ENCODE data around the gene MMP15. TPM values are rescaled to one million over a fixed set of nuclear protein-coding genes. Genes with fewer than 3 reads are reported as not detected.
A peak's percentile ranks its signal among the peaks of the same experiment; 100 is the strongest.

The MMP15 gene
- total and polyA plus RNA-seq, 2 of the 13 experiments (the other 11 are each of a cell fraction or from before 2014, with no cell fraction given) = 35.2 to 44.9 TPM

DNA sequence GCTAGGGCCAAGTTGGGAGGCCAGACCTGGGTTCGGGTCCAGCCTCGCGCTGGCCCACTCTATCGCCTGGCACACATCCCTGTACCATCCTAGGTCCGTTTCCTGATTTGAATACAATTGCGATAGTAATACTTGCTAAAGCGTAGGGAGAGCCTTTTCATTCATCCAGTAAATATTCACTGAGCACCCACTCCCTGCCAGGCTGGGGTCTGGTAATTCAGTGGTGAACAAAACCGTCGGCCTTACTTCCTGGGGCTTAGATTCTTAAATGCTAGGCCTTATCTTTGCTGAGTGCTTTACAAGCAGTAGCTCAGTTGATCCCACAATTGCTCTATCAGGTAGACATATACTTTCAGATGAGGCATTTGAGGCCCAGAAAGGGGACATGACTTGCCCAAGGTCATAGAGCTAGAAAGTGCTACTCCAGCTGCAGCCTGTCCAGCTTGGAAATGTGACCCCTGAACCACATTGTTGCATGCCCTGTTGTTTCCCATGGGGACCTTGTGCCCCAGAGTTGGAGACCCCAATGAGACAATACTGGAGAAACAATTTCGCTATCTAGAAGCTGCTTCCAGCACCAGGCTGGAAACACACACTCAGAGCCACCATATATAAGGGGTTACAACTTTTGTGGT is 23.7 kb upstream of the MMP15 start (continued):
- 0 out of 2 replicates have a peak, but pooled peaks have one; percentile 22 for TF ChIP-seq BCL6 (CRISPR knock-in tag; IDR thresholded peaks at IDR 0.05)
- TF ChIP-seq, protein P1, sequence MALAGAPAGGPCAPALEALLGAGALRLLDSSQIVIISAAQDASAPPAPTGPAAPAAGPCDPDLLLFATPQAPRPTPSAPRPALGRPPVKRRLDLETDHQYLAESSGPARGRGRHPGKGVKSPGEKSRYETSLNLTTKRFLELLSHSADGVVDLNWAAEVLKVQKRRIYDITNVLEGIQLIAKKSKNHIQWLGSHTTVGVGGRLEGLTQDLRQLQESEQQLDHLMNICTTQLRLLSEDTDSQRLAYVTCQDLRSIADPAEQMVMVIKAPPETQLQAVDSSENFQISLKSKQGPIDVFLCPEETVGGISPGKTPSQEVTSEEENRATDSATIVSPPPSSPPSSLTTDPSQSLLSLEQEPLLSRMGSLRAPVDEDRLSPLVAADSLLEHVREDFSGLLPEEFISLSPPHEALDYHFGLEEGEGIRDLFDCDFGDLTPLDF (CRISPR knock-in tag; IDR thresholded peaks at IDR 0.05) = no peak
- no peak for TF ChIP-seq ZNF160 (CRISPR knock-in tag; IDR thresholded peaks at IDR 0.05)
- no peak for TF ChIP-seq KMT2A (CRISPR knock-in tag; IDR thresholded peaks at IDR 0.05)
- TF ChIP-seq, protein P2, sequence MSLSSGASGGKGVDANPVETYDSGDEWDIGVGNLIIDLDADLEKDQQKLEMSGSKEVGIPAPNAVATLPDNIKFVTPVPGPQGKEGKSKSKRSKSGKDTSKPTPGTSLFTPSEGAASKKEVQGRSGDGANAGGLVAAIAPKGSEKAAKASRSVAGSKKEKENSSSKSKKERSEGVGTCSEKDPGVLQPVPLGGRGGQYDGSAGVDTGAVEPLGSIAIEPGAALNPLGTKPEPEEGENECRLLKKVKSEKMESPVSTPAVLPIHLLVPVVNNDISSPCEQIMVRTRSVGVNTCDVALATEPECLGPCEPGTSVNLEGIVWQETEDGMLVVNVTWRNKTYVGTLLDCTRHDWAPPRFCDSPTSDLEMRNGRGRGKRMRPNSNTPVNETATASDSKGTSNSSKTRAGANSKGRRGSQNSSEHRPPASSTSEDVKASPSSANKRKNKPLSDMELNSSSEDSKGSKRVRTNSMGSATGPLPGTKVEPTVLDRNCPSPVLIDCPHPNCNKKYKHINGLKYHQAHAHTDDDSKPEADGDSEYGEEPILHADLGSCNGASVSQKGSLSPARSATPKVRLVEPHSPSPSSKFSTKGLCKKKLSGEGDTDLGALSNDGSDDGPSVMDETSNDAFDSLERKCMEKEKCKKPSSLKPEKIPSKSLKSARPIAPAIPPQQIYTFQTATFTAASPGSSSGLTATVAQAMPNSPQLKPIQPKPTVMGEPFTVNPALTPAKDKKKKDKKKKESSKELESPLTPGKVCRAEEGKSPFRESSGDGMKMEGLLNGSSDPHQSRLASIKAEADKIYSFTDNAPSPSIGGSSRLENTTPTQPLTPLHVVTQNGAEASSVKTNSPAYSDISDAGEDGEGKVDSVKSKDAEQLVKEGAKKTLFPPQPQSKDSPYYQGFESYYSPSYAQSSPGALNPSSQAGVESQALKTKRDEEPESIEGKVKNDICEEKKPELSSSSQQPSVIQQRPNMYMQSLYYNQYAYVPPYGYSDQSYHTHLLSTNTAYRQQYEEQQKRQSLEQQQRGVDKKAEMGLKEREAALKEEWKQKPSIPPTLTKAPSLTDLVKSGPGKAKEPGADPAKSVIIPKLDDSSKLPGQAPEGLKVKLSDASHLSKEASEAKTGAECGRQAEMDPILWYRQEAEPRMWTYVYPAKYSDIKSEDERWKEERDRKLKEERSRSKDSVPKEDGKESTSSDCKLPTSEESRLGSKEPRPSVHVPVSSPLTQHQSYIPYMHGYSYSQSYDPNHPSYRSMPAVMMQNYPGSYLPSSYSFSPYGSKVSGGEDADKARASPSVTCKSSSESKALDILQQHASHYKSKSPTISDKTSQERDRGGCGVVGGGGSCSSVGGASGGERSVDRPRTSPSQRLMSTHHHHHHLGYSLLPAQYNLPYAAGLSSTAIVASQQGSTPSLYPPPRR (CRISPR knock-in tag; IDR thresholded peaks at IDR 0.05; ENCODE audit: borderline replicate concordance) = 0 out of 2 replicates have a peak, but pooled peaks have one; percentile 3
- TF ChIP-seq SOX13 (IDR thresholded peaks at IDR 0.05) = 0 out of 2 replicates have a peak, but pooled peaks have one; percentile 45
- peak in 1 of 2 experiments; percentile 74; a peak in 1 of 4 replicates for TF ChIP-seq SOX13 (CRISPR knock-in tag; conservative IDR thresholded peaks at IDR 0.05 in 1 of 2, IDR thresholded peaks at IDR 0.05 in 1 of 2)
- TF ChIP-seq, protein P3, sequence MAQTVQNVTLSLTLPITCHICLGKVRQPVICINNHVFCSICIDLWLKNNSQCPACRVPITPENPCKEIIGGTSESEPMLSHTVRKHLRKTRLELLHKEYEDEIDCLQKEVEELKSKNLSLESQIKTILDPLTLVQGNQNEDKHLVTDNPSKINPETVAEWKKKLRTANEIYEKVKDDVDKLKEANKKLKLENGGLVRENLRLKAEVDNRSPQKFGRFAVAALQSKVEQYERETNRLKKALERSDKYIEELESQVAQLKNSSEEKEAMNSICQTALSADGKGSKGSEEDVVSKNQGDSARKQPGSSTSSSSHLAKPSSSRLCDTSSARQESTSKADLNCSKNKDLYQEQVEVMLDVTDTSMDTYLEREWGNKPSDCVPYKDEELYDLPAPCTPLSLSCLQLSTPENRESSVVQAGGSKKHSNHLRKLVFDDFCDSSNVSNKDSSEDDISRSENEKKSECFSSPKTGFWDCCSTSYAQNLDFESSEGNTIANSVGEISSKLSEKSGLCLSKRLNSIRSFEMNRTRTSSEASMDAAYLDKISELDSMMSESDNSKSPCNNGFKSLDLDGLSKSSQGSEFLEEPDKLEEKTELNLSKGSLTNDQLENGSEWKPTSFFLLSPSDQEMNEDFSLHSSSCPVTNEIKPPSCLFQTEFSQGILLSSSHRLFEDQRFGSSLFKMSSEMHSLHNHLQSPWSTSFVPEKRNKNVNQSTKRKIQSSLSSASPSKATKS (CRISPR knock-in tag; IDR thresholded peaks at IDR 0.05) = no peak
- TF ChIP-seq, protein P4, sequence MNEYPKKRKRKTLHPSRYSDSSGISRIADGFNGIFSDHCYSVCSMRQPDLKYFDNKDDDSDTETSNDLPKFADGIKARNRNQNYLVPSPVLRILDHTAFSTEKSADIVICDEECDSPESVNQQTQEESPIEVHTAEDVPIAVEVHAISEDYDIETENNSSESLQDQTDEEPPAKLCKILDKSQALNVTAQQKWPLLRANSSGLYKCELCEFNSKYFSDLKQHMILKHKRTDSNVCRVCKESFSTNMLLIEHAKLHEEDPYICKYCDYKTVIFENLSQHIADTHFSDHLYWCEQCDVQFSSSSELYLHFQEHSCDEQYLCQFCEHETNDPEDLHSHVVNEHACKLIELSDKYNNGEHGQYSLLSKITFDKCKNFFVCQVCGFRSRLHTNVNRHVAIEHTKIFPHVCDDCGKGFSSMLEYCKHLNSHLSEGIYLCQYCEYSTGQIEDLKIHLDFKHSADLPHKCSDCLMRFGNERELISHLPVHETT (CRISPR knock-in tag; conservative IDR thresholded peaks at IDR 0.05) = no peak
- TF ChIP-seq ZFYVE20 (CRISPR knock-in tag; IDR thresholded peaks at IDR 0.05; ENCODE audit: borderline replicate concordance, low read depth) = no peak
- no peak for TF ChIP-seq ZNF101 (CRISPR knock-in tag; IDR thresholded peaks at IDR 0.05; ENCODE audit: borderline replicate concordance, low read depth)
- TF ChIP-seq FOSL2 (CRISPR knock-in tag; IDR thresholded peaks at IDR 0.05) = no peak
- peak; percentile 44; the same call in 1 of the 2 replicates for TF ChIP-seq SOX5 (CRISPR knock-in tag; IDR thresholded peaks at IDR 0.05; ENCODE audit: borderline replicate concordance)
- TF ChIP-seq, protein P5, sequence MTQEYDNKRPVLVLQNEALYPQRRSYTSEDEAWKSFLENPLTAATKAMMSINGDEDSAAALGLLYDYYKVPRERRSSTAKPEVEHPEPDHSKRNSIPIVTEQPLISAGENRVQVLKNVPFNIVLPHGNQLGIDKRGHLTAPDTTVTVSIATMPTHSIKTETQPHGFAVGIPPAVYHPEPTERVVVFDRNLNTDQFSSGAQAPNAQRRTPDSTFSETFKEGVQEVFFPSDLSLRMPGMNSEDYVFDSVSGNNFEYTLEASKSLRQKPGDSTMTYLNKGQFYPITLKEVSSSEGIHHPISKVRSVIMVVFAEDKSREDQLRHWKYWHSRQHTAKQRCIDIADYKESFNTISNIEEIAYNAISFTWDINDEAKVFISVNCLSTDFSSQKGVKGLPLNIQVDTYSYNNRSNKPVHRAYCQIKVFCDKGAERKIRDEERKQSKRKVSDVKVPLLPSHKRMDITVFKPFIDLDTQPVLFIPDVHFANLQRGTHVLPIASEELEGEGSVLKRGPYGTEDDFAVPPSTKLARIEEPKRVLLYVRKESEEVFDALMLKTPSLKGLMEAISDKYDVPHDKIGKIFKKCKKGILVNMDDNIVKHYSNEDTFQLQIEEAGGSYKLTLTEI (CRISPR knock-in tag; conservative IDR thresholded peaks at IDR 0.05) = no peak
- no peak for TF ChIP-seq JUN (CRISPR knock-in tag; IDR thresholded peaks at IDR 0.05)

Data from HepG2 (cell line).